Anterior cingulate cortex (tissue), 58 donors: ENCODE data around the gene MAP3K13.

Source experiments
- DNase-seq, 58 donors: peaks; one replicate each; lab custom pipeline; 2025; lab: John Stamatoyannopoulos, UW

Gene MAP3K13

GRCh38 chr3:185498503-185499396 is 135.8 kb downstream of the MAP3K13 start, which contains the start of gene TMEM41A:
TMEM41A (minus strand) TSS chr3:185499035; CDS start chr3:185498961, 74 bp downstream.
- DNase-seq: peak; percentile 57 to 95 (median 87)

DNA sequence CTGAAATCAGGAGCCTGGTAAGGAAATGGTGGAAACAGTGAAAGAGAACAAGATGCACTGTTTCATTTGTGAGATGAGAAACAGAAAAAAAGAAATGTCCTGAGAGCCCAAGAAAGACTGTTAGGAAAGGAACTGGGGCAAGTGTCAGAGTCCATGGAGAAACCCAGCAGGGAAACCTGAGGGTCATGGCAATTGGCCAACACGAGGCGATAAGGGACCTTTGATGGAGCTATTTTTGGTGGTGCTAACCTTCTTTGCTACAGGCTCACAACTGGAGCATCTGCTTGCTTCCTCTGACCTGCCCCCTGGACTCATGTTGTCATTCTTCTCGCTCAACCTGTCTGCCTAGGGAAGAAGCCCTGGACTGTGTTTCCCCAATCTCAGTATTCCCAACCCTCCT is 140.1 kb downstream of the MAP3K13 start:
- no peak for DNase-seq

- no peak for DNase-seq
Observed at GRCh38 chr3:185503521-185503920, 140.6 kb downstream of the MAP3K13 start.

- DNase-seq: no peak
Observed at GRCh38 chr3:185504636-185505035, 141.7 kb downstream of the MAP3K13 start.

DNA sequence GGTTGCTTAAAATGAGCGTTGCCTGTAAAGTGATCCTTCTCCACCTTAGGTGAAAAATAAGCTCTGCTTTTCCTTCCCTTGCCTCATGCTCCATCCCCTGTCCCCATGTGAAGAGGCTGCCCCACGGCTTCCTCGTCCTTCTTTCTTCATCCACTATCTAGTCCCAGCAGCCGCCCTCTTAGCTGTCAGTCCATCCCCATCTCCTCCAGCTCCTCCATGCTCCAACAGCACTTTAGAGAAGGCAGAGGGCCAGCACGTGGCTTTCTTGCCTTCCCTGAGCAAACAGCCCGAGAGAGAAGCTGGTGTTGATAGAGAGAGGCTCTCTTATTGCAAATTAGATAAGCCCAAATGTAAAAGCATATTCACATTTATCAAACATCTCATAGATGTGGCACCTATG is 144.9 kb downstream of the MAP3K13 start:
- DNase-seq: no peak

GRCh38 chr3:185508335-185508991 is 145.5 kb downstream of the MAP3K13 start:
- no peak for DNase-seq

DNA sequence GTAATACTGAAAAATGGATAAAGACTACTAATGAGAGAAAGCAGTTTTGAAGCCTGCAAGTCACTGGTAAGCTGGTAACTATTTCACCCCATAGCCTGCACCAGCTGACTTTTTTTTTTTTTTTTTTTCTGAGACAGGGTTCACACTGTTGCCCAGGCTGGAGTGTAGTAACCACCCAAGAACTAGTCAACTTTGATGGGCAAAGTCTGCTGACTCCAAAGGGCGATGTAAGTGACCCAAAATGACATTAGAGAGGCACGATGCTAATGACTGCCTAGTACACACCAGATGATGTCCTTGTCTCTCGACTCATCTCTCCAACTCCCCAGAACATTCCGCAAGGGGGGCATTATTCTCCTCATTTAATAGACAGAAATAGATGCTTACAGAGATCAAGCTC is 148.8 kb downstream of the MAP3K13 start:
- DNase-seq: no peak

DNA sequence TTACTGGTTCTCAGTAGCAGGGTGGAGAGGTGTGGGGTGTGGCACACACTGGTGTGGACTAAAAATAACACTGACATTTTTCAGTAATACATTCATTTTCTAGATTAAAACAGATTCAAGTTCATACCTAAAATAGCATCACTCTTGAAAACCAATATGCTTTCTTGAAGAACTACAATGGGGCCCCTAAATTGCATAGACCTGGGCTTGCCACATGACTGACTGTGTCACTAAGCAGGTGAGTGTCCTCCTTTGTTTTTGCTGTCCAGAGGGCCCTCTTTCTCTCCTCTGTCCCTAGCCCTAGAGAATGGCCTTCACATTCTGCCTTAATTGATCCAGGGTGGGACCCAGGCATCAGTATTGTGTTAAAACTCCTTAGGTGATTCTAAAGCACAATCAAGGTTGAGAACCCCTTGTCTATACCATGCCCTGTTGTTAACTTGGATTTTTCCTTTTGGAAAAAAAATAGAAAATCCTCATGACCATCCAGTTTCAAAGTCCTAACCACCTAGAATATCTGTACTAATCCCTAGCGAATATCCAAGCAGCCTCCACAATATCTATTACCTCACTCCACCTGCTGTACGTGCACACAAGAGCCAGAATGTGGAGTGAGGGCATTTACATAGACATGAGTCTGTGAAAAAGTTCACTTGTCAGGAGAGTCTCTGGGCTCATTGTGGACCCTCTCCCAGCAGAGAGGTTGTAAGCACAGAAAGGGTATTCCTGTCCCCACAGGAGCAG is 154.6 kb downstream of the MAP3K13 start:
- DNase-seq: no peak

GRCh38 chr3:185519021-185519420 is 156.1 kb downstream of the MAP3K13 start:
- no peak for DNase-seq

DNA sequence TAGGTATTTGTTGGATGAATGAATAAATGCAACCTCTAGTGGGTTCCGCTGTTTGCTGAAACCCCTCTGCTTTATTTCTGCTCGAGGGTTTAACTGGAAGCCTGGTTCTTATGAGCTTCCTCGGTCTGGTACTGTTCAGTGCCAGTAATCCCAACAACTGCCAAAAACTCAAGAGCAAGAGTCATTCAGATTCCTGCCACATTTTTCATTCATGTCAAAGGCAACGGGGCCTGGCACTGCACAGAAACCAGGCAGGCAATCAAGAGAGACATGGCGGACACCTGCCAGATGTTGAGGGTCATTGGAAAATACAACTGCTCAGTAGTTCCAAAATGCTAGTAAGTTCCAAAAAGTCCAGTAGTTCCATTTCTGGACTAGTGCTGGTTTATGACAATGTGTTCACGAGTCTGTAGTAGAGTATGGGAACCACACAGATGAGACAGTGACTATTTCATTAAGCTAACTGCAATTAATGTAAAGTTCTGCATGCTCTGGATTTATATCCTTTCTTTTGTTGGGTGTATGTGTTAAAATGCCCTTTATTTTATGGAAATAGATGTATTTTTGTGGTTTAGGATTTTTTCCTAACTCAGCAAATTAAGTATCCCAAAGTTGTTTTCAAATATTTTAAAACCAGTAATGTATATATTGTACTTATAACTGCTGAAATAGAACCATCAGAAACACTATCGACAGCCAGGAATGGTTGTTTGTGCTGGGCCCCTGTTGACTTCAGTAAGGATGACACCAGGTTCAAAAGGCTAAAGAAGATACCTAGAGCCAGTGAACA is 158.6 kb downstream of the MAP3K13 start:
- DNase-seq: no peak

DNA sequence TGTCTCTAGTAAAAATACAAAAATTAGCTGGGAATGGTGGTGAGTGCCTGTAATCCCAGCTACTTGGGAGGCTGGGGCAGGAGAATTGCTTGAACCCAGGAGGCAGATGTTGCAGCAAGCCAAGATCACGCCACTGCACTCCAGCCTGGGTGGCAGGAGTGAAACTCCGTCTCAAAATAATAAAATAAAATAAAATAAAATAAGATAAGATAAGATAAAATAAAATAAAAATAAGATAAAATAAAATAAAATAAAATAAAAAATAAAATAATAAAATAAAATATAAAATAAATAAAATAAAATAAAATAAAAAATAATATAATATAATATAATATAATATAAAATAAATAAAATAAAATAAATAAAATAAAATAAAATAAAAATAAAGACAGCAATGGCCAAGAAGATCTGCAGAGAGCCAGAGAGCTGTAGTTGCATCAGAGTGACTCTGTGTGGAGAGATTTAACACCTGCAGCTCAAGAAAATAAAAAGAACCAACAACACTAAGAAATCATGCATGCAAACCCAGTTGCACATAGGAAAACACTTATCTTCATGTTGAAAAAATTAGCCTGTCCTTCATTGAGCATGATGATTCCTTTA is 163.5 kb downstream of the MAP3K13 start:
- no peak for DNase-seq

- no peak for DNase-seq
Observed at GRCh38 chr3:185527364-185527763, 164.4 kb downstream of the MAP3K13 start.

DNA sequence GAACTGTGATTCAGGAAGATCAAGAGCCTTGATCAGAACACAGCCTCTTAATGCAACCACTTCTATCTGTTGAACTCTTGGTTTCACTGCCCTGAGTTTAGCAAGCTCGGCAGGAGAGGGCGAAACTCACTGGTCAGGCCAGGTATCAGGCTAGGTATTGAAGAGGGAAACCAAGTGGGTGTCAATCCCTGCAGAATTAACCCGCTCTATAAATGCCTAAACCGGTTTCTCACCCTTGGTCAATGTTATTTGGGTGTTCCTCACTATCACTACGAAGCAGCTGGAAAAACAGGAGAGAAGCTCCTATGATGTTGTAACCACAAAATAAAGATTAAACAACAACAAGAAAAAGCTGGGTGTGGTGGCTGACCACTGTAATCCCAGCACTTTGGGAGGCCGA is 165.6 kb downstream of the MAP3K13 start:
- DNase-seq: no peak

DNA sequence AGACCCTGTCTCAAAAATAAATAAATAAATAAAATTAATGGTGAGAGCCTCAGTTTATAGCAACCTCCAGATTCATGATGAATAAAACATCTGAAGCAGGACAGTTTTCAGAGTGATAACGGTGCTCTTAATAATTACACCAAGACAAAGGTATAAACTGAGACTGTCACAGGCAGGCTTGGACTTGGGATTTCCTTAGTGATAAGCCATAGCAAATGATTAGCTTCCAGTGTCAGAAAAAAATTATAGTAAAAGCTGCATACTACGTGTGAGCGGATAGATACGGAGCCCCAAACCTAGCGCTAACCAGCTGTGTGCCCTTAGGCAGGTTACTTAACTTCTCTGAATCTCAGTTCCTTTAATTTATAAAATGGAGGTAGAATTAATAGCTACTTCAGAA is 167.9 kb downstream of the MAP3K13 start:
- DNase-seq: no peak

- DNase-seq: peak in 2 of 58 donors; percentile 0 to 1
Observed at GRCh38 chr3:185532901-185533300, 170.0 kb downstream of the MAP3K13 start.

- no peak for DNase-seq
Observed at GRCh38 chr3:185534511-185534910, 171.6 kb downstream of the MAP3K13 start.

DNA sequence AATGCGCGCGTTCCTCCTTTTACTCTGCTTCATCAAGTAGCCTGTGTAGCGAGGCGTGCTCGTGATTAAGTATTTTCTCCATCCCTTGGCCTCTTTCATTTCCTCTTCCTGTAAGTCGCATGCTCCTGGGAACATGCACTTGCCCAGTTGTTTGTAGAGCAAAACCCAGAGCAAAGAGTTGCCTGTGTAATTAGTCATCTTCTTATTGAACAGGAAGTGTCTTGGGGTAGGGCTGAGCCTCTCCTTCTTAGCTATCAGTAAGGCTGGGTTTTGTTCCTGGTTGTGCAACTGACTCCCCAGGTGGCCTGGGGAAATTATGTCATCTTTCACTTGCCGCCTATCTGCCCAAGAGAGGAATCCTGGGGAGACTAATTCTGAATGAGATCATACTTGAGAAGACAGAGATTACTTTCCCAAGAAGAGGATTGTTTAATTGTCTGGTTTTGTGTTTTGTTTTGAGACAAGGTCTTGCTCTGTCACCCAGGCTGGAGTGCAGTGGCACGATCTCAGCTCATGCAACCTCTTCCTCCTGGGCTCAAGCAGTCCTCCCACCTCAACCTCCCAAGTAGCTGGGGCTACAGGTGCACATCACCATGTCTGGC is 174.5 kb downstream of the MAP3K13 start:
- DNase-seq: peak in 3 of 58 donors; percentile 4 to 19 (median 5)
